Measurements from ENCODE around the gene PADI1.

GRCh38 chr1:17274186-17275170 lies 69.5 kb downstream of the PADI1 start:
- peak in 8 of 11 experiments; percentile 10 to 79 (median 56) for TF ChIP-seq CTCF (IDR thresholded peaks at IDR 0.05 in 8 of 11, conservative IDR thresholded peaks at IDR 0.05 in 3 of 11)
- no peak for TF ChIP-seq POLR2A (IDR thresholded peaks at IDR 0.05)

Measured in spleen (tissue), 7 donors.